GM21447 (cell line): ENCODE measurements around the gene PPP6C.
A peak's percentile ranks its signal among the peaks of the same experiment; 100 is the strongest.
"Not testable (repeated sequence)": the region's sequence is repeated elsewhere in the genome, so short reads cannot be mapped to it uniquely, and the experiment has no call there.

Source experiments
- ATAC-seq: cut with Tn5 transposase; IDR thresholded peaks from one replicate; pipeline ENCODE4 v1.9.1; 2021; ENCODE audit not compliant: unreplicated experiment

Gene PPP6C

DNA sequence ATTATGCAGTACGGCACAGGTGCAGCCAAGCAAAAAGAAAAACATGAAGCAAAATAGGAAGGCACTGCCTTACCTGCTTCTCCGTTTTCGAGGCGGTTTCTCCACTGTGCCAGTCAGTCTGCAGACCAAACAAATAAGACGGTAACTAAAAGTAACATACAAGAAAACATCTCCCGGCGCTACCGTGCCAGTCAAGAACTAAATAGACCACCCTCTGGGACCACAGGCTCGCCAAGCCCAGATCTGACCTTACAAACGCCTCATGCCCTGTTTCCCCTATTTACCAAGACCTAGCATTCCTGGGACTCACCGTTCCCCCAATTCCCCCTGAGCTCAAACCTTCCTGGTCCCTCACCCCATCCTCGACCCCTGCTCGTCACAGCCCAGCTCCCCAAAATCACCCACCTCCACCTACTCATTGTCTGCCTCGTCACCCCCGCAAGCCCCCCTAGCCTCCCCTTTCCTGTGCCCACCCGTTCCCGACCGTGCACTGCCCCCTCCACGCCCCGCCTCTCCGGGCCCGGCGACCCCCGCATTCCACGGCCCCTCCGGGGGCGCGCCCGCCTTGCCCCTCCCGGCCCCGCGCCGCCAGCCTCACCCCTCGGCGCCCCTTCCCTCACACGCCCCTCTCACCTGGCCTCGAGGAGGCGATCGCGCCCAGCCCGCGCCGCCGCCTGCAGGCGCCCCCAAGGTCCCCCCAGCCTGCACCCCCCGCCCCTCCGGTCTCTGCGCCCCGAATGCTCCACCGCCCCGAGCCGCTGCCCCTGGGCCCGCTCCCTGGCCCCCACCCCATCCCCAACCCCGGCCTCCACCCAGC lies 46.8 kb downstream of the PPP6C start:
- ATAC-seq, result peak; percentile 15

DNA sequence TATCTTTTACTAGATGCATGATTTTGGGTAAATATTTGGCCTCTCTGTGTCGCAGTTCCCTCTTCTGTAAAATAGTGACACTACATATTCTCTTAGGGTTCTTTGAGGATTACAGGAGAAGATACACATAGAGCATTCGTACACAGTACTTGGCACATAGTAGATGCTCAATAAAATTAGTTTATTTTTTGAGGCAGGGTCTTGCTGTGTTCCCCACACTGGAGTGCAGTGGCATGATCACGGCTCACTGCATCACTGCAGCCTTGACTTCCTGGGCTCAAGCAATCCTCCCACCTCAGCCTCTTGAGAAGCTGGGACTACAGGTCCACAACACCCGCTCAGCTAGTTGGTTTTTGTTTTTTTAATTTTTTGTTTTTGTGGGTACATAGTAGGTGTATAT lies 47.9 kb downstream of the PPP6C start:
- ATAC-seq, result no peak

DNA sequence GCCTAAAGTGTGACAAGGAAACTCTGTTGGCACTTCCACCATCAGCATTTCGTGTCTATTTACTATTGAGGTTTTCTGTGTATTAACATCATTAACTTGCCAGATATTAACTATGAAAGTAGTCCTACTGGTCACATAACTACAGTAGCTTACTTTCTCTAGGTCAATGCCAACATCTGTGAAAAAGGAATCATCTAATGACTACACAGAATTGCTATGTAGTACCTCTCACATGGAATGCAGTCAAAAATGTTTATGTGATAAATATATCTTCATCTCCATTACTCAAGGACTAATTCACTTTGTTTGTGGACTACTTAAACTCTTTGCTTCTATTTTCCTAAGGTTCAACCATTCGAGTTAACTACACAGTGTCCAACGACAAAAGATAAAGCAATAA lies 48.4 kb downstream of the PPP6C start:
- ATAC-seq, result no peak

DNA sequence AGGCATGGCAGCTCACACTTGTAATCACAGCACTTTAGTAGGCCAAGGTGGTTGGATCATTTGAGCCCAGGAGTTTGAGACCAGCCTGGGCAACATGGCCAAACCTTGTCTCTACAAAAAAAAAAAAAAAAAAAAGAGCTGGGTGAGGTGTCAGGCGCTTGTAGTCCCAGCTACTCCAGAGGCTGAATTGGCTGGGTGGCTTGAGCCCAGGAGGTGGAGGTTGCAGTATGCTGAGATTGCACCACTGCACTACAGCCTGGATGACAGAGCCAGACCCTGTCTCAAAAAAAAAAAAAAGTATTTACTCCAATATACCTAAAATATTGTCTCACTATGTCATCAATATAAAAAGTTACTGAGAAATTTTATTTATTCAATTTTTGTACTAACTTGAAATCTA lies 49.0 kb downstream of the PPP6C start:
- ATAC-seq, result no peak

DNA sequence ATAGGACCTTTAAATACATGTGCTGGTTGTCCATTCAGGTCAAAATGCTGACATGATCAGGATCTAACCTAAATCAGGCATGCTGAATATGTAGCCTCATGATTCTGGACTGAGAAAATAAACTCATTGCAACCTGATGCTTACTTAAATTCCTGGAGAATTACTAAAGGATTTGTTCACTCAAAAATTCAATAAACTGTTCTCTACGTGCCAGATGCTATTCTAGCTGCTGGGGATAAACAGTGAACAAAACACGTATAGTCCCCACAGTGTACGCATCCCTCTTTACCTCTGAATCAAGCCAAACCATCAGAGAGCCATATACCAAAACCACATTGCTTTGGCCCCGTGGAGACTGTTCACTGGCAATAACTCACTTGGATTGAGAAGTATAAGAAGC lies 52.4 kb downstream of the PPP6C start:
- ATAC-seq, result no peak

DNA sequence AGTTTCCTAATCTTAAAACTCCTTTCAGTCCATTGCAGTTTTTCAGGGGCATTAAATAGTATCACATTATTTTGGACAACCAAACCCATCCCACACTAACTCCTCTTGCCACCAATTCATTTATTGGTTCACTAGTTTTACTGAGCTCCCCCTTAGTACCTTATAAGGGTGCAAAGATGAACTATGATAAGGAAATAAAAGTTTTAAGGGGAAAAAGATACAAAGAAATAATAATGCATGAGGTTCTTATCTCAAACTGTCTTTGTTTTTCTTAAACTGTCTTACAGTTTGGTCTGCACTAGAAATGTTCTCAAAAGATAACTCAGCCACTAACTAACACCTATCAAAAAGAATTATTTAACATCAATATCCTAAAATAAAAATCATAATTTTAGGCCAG lies 54.6 kb downstream of the PPP6C start:
- ATAC-seq, result no peak

DNA sequence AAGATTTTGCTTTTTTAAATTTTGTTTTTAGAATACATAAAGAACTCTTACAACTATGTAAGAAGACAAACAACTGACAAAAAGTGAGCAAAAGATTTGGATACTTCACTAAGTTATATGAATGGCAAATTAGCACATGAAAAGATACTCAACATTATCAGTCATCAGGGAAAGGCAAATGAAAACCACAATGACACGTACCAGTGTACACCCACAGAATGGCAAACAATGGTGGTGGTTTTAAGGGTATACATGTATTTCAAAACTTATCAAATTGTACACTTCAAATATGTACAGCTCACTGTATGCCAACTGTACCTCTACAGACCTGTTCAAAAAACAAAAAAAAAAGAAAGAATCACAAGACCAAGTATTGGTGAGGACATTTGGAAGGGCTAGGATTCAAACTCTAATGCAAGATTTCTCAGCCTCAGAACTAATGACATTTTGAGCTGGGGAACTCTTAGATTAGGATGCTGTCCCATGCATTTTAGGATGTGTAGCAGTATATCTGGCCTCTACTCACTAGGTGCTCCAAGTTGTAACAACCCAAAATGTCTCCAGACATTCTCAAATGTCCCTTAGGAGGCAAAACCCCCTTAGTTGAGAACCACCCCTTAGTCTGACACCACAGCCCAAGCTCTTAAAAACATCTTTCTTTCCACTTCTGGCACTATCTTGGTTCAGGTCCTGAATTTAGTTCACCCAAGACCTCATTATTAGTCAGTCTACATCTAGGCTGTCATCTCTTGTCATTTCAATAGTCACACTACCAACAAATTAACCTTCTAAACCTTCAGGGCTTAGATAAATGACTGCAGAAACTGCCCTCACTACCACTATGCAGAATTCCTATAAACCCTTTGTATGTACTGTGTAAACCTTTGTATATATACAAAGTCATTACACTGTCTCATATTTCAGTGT lies 55.9 kb downstream of the PPP6C start:
- ATAC-seq, result no peak

DNA sequence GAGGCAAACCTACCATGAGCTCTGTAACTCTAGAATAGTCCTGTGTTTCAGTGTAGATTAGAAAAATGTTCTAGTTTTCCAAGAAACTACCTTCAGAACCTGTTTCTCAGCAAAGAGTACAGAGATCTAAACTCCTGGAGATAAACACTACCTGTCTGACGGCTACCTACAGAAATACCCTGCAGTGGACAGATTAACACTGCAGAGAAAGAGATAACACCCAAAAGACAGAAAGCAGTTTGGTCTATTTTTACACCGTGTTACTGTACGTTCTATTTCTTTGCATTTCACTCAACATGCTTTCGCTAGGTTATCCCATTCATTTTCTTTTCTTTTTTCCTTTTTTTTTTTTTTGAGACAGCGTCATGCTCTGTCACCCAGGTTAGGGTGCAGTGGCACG lies 57.8 kb downstream of the PPP6C start:
- no peak for ATAC-seq

DNA sequence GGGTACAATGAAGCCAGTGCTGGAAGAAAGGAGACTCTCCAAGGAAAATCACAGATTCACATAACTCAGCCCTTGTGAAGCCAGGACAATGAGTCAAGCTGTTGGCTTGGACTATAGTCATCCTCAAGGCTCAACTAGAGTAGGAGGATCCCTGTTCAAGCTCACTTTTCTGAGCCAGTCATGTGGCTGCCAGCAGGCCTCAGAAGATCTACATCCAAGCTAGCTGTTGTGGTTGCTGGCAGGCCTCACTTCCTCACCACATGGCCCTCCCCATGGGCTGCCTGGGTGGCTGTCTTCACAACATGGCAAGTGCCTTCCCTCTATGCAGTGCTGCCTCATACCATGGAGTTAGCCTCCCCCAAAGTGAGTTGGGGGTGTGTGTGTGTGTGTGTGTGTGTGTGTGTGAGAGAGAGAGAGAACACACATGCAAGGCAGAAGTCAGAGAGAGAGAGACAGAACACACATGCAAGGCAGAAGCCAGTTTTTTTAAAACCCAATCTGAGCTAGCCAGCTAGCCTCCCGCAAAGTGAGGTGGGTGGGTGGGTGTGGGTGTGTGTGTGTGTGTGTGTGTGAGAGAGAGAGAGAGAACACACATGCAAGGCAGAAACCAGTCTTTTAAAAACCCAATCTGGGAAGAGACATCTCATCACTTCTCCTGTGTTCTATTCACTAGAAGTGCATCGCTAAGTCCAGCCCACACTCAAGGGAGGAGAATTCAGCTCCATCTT lies 63.4 kb downstream of the PPP6C start:
- ATAC-seq, result peak; percentile 97

DNA sequence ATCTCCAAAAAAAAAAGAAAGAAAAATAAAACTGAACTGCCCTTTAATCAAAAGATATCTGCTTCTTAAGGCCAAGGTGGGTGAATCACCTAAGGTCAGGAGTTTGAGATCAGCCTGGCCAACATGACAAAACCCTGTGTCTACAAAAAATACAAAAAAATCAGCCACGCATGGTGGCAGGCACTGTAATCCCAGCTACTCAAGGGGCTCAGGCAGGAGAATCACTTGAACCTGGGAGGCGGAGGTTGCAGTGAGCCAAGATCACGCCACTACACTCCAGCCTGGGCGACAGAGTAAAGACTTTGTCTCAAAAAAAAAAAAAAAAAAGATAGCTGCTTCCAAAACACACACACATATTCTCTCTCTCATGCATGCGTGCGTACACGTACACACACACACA lies 64.1 kb downstream of the PPP6C start:
- no peak for ATAC-seq

DNA sequence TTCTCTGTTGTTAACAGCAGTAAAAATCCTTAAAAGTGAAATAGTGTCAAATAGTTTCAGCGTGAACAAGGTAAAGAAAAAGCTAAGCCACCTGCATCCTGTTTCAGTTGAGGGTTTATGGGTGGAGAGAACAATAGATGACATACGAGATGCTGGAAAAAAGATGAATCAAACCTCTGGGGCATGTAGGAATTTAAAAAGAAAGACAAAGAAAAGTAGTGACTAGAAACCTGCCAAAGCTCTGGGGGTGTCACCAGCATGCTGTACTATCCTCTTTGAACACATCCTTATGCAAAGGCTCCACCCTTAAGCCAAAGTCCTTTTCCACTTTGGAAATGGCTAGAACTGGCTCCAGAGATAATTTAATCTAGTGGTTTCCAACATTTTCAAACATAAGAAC lies 68.5 kb downstream of the PPP6C start:
- no peak for ATAC-seq

DNA sequence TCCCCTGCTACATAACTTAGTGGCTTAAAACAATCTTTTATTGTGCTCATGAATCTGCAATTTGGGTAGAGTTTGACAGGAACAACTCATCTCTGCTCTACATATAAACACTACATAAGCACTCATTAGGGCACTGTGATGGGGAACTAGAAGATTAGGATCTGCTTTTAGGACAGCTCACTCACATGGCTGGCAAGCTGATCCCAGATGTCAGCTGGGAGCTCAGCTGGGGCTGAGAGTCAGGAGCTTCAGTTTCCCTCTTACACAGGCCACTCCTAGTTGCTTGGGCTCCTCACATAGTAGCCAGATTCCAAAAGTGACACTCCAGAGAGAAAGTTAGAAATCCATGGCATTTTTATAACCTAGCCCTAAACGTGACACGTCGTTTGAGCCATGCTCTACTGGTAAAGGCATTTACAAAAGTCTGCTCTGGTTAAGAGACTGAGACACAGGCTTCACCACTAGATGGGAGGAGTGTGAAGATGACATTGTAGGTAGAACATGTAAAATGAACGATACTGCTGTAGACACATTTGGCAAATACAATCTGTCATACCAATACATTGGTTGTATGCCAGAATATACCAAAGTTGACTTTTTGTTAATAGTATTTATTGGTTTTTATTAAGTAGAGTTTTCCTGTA lies 69.8 kb downstream of the PPP6C start:
- ATAC-seq, result no peak

DNA sequence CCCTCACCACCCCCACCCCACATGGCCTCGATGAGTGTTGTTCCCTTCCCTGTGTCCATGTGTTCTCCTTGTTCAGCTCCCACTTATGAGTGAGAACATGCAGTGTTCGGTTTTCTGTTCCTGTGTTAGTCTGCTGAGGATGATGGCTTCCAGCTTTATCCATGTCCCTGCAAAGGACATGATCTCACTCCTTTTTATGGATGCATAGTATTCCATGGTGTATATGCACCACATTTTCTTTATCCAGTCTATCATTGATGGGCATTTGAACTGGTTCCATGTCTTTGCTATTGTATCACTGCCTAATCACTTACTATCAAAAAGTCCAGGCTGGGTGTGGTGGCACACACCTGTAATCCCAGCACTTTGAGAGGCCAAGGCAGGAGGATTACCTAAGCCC lies 70.9 kb downstream of the PPP6C start:
- not testable (repeated sequence) for ATAC-seq

DNA sequence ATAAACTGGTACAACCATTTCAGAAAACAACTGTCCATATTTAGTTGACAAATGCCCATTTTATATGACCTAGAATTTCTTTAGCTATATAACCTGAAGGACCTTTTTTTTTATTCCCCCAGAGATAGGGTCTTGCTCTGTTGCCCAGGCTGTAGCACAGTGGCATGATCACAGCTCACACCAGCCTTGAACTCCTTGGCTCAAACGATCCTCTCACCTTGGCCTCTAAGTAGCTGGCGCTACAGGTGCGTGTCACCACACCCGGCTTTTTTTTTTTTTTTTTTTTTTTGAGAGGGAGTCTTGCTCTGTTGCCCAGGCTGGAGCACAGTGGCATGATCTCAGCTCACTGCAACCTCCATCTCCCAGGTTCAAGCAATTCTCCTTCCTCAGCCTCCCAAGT lies 75.1 kb downstream of the PPP6C start:
- ATAC-seq, result not testable (repeated sequence)

DNA sequence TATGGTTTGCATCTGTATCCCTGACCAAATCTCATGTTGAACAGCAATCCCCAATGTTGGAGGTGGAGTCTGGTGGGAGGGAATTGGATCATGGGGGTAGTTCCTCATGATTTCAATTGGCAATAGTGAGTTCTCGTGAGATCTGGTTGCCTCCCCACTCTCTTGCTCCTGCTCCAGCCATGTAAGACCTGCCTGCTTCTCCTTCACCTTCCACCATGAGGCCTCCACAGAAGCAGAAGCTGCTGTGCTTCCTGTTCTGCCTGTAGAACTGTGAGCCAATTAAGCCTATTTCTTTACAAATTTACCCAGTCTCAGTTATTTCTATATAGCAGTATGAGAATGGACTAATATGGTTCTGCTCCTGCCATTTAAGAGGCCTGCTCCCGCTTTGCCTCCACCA lies 79.1 kb downstream of the PPP6C start:
- no peak for ATAC-seq

DNA sequence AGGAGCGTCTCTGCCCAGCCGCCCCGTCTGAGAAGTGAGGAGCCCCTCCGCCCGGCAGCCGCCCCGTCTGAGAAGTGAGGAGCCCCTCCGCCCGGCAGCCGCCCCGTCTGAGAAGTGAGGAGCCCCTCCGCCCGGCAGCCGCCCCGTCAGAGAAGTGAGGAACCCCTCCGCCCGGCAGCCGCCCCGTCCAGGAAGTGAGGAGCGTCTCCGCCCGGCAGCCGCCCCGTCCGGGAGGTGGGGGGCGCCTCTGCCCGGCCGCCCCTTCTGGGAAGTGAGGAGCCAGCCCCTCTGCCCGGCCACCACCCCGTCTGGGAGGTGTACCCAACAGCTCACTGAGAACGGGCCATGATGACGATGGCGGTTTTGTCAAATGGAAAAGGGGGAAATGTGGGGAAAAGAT lies 81.1 kb downstream of the PPP6C start:
- not testable (repeated sequence) for ATAC-seq

DNA sequence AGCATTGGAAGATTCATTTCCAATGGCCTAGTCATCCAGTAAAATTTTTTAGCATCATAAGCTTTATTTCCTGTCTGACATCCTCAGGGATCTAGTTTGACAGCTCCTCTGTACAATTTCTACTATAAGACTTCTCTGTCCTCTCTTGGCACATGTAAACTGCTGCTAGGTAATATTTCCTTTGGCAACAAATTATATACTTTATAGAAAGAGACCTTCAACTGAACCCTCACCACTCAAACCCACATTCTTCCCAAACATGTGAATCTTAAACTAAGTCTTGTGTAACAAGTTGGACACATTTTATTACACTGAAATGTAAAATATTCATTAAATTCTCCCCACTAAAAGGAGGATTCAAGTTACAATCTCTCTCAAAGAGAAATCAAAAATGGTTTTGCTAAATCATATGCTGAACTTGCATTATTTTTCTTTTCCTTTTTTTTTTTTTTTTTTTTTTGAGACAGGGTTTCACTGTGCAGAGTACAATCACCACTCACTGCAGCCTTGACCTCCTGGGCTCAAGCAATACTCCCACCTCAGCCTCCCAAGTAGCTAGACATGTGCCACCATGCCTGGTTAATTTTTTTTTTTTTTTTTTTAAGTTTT lies 83.2 kb downstream of the PPP6C start:
- ATAC-seq, result no peak

DNA sequence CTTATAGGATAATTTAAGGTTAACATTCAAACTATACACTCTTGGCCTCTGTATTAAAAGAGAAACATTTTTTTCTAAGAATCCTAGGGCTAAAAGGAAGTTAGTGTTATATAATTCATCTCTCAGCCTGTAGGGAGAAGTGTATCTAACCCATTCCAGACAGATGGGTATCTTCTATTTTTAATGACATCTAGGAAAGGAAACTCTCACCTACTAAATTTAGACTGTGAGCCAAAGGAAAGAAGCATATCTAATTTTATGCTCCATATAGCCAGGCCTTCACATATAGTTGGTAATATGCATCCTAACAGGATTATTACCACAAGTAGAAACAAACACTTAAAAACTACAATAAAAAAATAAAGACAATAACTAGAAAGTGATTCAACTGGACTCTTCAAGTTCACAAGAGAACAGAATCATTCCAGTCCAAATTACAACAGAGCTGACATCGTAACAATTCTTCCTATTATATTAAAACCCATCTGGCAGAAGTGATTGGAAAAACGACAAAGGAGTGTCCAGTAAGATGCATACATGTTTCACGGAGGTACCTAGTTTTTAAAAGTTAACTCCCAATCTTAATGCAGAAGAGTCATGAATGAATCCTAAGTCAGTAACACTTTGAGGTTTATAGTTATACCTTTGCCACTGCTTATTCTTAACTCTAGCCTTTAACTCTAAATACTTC lies 85.7 kb downstream of the PPP6C start:
- ATAC-seq, result no peak

DNA sequence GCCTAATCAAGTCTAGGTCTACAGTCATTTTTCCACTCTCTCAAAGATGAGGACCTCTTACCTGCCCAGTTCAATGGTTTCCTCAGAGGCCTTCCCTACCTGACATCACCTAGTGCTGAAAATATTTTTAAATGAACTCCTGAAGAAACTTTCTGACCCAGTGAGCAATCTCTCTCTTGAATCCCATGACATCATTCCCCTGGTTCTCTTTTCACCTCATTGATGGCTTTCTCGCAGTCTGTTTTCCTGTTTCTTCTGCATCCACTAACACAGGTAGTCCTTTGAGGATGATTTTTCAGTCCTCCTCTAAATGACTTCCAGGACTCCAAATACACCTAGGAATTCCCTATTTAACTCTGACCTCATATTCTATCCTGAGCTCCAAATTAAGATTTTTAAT lies 86.6 kb downstream of the PPP6C start:
- no peak for ATAC-seq

DNA sequence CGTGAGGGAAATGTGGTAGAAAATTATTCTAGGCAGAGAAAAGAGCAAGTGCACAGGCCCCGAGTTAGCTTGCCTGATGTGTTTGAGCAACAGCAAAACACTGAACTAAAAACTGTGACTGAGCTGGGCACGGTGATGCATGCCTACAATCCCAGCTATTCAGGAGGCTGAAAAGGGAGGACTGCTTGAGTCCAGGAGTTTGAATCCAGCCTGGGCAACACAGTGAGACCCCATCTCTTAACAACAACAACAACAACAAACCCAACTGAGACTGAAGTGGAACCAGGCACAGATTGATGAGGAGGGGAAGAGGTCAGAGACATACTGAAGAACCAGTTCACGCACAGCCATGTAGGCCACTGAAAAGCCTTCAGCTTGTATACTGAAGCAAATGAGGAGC lies 88.8 kb downstream of the PPP6C start:
- no peak for ATAC-seq
